GM19023 (cell line): ENCODE measurements around the gene PNCK.

Source experiments
- ATAC-seq: cut with Tn5 transposase; IDR thresholded peaks from one replicate; pipeline ENCODE4 v1.9.1; 2021; ENCODE audit warnings: mild to moderate bottlenecking, moderate library complexity; ENCODE audit not compliant: unreplicated experiment

The PNCK gene

DNA sequence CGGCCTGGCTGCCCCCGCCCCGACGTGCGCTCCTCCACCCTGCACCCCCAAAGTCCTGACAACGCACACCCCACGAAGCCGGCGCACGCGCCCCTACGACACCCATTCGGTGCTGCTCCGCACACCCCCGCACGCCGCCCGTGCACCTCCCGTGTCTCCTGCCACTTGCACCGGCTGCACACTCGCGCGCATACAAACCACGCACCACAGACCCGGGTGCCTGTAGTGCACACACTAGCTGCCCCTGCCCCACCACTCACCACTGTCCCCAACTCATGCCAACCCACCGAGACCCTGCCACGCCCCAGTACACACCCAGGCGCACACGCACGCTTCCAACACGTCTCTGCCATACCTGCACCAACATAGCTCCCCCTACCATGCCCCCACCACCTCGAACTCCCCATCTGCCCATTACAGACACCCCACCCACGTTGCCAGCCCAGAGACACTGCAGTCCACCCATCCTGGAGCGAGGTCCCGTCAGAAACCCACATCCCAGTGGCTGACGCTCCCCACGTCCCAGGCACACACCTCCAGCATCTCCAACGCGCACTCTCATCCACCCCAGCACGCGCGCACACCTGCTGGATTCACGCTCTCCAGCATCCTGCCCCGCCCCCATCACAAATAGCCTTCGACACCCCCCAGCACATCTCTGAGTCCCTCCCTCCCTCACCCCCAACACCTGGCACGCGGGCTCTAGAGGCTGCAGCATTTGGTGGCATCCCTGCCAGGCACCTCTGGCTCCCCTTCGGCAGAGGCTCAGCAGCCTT, 30.8 kb downstream of the PNCK start:
- ATAC-seq, result no peak

DNA sequence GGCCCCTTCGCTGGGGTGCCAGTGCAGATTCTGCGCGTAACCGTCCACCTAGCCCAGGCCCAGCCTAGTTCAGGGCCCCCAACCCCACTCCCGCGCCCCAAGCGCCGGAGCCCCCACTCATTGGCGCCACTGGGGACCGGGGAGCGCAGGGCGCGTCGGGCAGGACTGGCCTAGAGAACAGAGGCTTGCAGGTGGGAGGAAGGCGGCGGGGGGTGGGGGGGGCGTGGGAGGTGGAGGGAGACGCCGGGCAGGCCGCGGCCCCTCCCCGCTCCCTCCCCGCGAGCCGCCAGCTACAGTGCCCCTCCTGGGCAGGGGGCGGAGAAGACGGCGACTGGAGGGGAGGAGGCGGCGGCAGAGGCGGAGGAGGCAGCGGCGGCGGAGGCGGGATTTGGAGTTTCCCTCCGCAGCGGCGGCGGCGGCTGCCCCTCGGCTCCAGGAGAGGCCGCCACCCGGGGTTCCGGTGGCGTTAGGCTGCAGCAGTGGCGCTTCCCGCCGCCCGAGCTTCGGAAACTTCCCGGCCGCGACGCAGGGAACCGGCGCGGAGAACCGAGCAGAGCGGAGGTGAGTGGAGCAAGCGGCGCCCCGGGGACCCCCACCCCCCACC, 31.5 kb downstream of the PNCK start:
- ATAC-seq, result no peak

DNA sequence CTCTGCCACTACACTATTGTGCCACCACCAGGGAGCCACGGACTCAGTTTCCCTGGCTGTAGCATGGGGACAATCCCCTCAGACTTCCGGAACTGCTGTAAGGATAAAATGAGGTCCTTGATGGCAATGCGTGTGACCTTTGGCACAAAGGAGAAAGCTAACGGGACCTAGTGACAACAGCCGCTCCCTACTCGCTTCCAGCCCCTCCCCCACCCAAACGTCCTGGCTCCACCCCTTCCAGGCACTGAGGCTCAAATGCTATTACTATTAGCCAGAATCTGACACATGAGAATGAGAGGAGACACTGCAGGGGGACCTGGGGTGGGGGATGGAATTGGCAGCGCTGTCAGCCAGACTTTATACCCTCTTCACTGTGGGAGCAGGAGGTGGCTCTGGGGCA, 32.0 kb downstream of the PNCK start:
- no peak for ATAC-seq

GRCh38 chrX:153640736-153641575, 32.7 kb downstream of the PNCK start:
- ATAC-seq, result no peak

- no peak for ATAC-seq
These were observed 33.4 kb downstream of the PNCK start for GRCh38 chrX:153640045-153640686.

DNA sequence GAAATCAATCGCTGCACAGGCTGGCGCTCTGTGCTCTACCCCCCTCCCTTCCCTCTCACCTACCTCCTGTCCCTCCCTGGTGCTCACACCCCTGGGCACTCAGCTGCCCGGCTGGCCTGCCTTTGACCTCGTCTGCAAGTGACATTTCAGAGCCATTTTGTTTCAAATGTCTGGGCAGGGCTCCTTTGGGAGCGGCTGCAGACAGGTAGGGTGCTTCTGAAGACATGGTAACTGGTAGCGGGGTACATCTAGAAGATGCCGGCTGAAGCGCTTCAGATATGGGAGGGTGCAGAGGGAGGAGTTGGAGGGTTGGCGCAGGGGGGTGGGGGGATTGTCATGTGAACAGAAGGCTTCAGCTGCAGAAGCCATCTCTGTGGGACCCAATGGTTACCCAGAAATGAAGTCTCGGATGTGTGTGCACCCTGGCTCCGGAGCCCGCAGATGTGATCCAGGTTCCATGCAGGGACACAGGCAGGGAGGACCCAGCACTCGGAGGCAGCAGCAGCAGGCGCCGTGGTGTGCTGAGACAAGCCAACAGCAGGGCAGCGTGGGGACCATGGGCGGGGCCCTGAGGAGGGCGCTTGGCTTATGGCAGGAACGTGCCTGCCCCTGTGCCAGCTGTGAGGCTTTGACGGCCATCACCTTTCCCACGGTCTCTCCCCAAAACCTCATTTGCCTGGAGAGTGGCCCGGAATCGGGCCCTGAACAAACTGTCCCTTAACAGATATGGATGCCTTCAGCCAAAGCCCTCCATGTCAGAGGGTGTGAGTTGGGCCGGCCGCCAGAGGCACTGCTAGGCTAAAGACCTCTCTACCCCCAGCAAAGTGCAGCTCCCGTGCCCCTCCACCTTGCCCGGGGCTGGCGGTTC, 34.2 kb downstream of the PNCK start:
- ATAC-seq, result no peak

DNA sequence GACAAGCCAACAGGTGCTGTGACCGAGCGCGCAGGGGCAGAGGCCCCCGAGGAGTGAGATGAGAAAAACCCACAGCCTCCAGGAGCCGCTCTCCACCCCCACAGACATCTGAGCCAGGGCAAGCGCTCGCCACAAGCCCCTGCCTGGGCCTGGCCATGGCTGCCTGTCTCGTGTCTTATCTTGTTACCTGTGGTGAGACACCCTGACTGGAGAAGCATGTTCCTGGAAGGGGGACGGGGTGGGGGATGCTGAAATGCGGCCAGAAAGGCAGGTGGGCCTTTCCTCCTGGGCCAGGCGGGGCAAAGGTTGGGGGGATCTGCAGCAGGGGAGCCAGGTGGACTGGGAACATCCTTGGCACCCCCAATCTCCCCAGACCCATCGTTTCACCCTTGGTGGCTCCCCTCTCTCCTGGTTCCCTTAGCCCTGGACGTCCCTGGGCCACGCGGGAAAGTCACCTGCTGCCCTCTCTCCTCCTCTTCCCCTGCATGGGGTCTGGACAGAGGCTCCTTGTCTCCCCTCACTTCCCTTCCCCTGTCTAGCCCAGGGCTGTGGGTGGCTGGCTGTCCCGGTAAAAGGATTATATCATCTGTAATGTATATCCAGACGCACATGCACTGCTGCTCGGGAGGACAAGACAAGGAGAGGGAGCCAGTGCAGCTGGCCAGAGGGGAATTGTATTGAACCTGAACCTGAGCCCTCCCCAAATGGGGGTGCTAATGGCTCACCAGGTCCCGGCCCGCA, 35.0 kb downstream of the PNCK start:
- ATAC-seq, result no peak

GRCh38 chrX:153638041-153638371, 35.6 kb downstream of the PNCK start:
- no peak for ATAC-seq

DNA sequence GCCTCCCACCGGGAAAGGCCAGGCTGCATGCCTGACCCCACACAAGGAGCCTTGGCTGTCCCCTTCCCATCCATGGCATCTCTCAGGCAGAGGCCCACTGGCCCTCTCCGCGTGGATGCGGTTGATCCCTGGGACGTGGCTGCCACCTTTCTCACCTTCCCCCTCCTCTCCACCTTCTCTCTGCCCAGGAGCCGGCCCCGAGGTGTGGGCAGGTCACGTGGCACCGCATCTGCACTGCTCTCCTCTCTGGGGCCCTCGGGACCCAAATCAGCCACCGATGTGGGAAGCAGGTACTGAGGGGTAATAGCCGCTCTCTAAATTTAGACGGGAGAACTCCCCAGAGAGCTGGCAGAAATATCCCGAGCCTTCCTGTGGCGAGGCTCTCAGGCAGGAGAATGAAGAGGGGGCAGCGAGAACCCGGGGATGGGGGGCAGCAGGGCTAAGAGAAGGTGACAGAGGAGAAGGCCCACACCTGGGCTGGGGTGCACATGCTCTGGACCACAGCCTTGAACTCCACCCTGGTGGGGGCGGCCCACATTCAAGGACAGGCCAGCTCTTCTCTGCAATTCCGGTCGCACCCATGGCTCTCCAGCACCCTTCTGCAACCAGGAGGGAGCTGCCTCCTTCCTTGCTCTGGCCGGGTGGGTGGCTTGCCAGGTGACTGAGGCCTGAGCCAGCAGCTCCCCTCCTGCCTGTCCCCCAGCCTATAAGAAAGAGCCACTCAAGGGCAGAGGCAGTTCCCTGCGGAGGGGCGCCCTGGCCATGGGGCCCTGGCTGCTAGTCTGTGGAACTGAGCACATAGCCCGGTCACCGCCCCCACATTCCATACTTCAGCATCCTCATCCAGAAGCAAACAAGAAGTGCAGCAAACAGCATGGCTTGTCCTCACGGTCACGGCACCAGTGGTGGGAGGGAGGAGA, 36.2 kb downstream of the PNCK start:
- ATAC-seq, result no peak

DNA sequence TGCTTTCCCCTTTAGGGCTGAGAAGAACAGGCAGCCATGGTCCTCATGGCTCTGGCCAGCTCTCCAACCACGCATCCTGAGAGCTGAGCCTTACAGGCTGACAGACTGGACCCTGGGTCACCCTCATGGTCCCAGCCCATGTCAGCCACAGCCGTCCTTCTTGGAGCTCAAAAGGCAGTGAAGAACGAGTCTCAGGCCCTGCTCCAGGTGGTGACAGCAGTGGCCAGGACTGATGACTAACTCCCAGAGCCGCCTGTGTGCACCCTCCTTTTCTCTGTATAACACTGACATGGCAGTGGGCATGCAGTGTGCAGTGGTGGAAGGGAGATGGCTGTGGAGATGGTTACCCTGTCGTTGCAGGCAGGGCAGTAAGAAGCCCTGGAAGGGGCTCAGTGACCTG, 36.9 kb downstream of the PNCK start:
- ATAC-seq, result no peak

DNA sequence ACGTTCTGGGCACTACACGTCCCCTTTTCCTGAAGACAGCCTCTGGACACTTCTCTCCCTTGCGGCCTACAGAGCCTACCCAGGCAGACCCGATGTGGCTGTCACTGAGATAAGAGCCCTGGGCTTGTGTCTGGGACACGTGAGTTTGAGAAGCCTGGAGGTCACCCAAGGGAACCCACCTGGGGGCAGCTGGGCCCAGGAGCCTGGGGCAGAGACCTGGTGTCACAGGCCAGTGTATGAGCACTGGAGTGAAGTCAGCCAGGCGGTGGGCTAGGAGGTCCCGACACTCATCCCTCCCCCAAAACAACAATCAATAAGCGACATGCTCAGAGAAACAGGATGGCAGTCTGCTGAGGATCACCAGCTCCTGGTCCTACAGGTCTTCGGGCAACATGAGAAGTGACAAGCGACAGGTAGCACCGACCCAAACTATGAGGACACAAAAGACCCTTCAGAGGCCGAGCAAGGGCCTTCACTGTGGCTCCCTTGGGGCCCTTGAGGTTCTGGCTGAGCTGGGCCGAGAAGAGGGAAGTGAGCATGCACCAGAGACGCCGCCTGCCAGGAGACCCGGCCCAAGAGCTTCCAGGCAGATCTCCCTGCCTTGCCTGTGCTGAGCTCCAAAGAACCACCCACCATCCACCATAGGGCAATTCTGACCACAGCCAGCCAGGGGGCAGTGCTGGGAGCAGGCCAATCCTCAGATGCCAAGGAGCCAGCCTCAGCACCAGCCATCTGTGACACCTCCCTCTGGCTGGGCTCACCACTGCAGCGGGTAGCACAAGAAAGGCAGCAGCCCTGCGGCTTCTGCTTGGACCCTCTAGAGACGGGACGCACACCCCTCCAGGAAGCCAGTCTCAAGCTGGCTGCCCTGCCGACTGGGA, 37.6 kb downstream of the PNCK start:
- ATAC-seq, result no peak

- no peak for ATAC-seq
These were observed 38.2 kb downstream of the PNCK start for GRCh38 chrX:153635388-153635787.

DNA sequence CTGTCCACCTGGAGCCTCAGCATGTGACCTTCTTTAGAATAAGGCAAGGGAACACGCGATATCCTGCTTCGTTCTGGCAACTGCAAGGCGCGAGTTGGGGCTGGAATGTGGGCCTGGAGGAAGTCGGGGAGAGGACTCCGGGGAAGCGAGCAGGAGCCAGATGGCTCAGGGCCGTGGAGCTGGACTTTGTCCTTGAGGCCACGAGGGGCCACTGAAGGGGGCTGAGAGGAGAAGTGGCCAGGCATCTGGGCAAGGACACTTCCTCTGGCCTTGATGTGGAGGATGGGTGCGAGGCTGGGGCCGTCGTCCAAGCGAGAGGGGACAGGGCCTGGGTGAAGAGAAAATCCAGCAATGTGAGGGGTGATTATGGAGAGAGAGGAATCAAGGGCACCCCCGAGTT, 38.8 kb downstream of the PNCK start:
- ATAC-seq, result no peak

DNA sequence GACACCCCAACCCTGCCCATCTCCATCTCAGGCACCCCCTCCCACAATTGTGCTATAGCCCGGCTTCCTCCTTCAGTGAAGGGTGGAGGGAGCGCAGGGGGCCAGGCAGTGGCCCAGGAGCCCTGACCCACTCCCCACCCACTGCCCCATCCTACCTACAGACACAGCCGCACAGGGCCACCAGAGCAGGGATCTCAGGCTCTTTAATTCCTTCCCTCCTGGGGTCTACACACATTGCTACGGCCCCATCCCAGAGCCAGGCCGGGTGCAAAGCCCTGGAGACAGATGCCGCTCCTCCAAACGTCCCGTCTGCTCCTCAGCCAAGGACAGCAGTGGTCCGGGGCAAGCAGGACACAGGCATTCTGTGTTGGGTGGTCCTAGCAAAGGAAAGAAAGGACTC, 39.4 kb downstream of the PNCK start:
- ATAC-seq, result no peak

GRCh38 chrX:153633607-153634180, 39.9 kb downstream of the PNCK start:
- no peak for ATAC-seq

DNA sequence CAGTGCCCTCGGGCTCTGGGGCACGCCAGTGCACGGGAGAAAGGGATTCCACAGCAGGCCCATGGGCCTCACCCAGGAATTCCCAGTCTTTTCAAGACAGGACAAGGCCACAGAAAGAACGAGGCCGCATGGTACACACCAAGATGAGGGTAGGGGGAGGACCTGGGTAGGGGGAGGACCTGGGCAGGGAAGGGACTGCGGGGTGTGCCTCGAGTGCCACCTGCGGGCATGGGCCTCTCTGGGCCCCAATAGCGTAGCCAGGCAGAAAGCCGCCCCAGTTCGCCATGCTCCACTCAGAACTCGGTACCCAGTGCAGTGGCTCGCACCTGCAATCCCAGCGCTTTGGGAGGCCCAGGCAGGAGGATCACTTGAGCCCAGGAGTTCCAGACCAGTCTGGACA, 40.6 kb downstream of the PNCK start:
- no peak for ATAC-seq

DNA sequence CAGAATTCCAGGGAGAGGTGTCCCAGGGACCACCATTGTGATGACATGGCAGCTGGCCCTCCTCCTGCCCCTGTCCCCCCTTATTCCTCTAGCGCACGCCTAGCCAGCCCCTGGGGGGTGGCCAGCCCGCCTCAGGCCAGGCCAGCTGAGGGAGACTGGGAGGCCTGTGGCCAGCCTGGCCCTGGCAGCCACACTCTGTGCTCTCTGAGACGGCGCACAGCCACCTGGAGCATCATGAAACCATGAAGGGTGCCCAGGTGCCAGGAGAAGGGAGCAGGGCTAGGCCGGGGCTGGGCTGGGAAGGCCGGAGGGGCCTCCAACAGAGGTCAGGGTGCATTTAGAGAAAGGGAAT, 41.0 kb downstream of the PNCK start:
- no peak for ATAC-seq
